ENCODE data around the gene GNAQ. TPM values are rescaled to one million over a fixed set of nuclear protein-coding genes. Genes with fewer than 3 reads are reported as not detected.

GNAQ gene
- total RNA-seq, 1 experiment from 2014 or later, result 28.7 TPM

GRCh38 chr9:78033870-78034269 lies 2.3 kb upstream of the GNAQ start:
- Histone ChIP-seq H3K4me3 (replicated peaks in 1 of 2; ENCODE audit: low read depth in 1 of 2, low read length in 2 of 2) (no peak overlapping the region), H3K9me3 (ENCODE audit: control insufficient read depth in 1 of 2, insufficient read depth in 1 of 2, low read depth in 1 of 2, low read length in 2 of 2) (no peaks in the 10 kb centered on the region), H3K36me3 (ENCODE audit: control insufficient read depth in 1 of 2, insufficient read depth in 2 of 2, low read length in 2 of 2) (no peaks in the 10 kb centered on the region), H3K27ac (ENCODE audit: low read depth, low read length) (no peak overlapping the region), H4K20me1 (ENCODE audit: insufficient read depth) (no peaks in the 10 kb centered on the region), H2AFZ (ENCODE audit: low read depth, low read length, poor library complexity, severe bottlenecking) (no peak overlapping the region), H3K27me3 (ENCODE audit: insufficient read depth, low read length) (no peaks in the 10 kb centered on the region), H3K4me2 (ENCODE audit: low read length) (no peak overlapping the region), H3K4me1 (ENCODE audit: control insufficient read depth in 1 of 2, insufficient read depth in 2 of 2, low read length in 2 of 2) (peaks cover 11 to 24% of the 10 kb centered on the region in 2 experiments; a peak in 3 of 4 replicates), H3K79me2 (ENCODE audit: insufficient read depth, low read length) (peaks cover 6% of the 10 kb centered on the region; the same call in 1 of the 2 replicates), H3K9me2 (ENCODE audit: insufficient read depth) (no peaks in the 10 kb centered on the region), H3K9ac (ENCODE audit: low read length) (no peak overlapping the region)
- ATAC-seq (no peak), DNase-seq (ENCODE audit: low read depth, low spot score) (no peak)
- ChIA-PET CTCF (no interaction called here), POLR2A (no interaction called here), RAD21 (ENCODE audit: low non-redundant PET in 1 of 2, low total read pairs in 2 of 2, uncharacterized antibody in 2 of 2, unreplicated experiment in 2 of 2) (no interaction called here)
- no TSS peak for BruUV-seq (replicated peaks)
- no peak for TF ChIP-seq FOSL1 (IDR thresholded peaks at IDR 0.05; ENCODE audit: low read depth)
- peak; percentile 82 for TF ChIP-seq SRF (IDR thresholded peaks at IDR 0.05; ENCODE audit: low read depth)
- intact Hi-C loops (cut with micrococcal nuclease), result loop anchor here (10.0 kb wide), 3 partner anchors 189 to 579 kb away; no protein-coding TSS in a partner anchor

DNA sequence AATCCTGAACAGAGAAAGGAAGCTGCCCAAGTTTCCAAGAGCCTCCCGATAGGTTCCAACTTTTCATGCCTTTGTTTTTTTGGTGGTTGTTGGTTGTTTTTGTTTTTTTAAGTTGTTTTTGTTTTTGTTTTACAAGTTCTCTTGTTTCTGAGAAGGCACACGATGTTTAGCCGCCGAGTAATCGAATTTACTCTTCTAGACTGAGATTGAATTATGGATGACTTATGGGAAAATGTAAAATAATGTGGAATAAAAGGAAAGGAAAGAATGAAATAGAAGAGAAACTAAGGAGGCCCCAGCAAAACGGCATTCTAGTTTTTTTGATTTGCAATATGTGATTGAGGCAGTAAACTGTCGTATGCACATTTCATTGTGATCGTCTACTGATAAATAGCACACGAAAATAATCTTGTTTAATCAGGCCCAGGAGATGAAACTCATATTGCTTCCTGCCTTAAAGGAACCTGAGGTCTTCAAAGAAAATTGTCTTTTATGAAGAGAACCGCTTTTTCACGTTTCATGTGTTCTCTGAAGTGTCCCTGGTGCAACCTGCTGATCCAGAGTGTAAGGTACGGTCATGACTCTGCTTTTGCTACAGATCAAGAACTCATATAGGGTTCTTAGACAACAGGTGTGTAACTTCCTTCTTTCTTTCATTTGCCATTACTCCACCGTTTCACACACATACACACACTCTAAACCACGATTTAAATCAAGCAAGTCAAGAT lies 1.3 kb upstream of the GNAQ start:
- Histone ChIP-seq H3K27ac (ENCODE audit: low read depth, low read length) (peak overlapping the region; percentile 89), H3K79me2 (ENCODE audit: insufficient read depth, low read length) (peaks cover 13% of the 10 kb centered on the region), H3K9me3 (ENCODE audit: control insufficient read depth in 1 of 2, insufficient read depth in 1 of 2, low read depth in 1 of 2, low read length in 2 of 2) (no peaks in the 10 kb centered on the region), H3K4me3 (replicated peaks in 1 of 2; ENCODE audit: low read depth in 1 of 2, low read length in 2 of 2) (peak overlapping the region; percentile 58 to 75), H3K36me3 (ENCODE audit: control insufficient read depth in 1 of 2, insufficient read depth in 2 of 2, low read length in 2 of 2) (no peaks in the 10 kb centered on the region), H3K9me2 (ENCODE audit: insufficient read depth) (no peaks in the 10 kb centered on the region), H2AFZ (ENCODE audit: low read depth, low read length, poor library complexity, severe bottlenecking) (peak overlapping the region; percentile 80), H3K9ac (ENCODE audit: low read length) (peak overlapping the region; percentile 69), H4K20me1 (ENCODE audit: insufficient read depth) (no peaks in the 10 kb centered on the region), H3K4me2 (ENCODE audit: low read length) (peak overlapping the region; percentile 91), H3K4me1 (ENCODE audit: control insufficient read depth in 1 of 2, insufficient read depth in 2 of 2, low read length in 2 of 2) (peaks cover 11 to 24% of the 10 kb centered on the region in 2 experiments; a peak in 3 of 4 replicates), H3K27me3 (ENCODE audit: insufficient read depth, low read length) (no peaks in the 10 kb centered on the region)
- ChIA-PET RAD21 (ENCODE audit: low non-redundant PET in 1 of 2, low total read pairs in 2 of 2, uncharacterized antibody in 2 of 2, unreplicated experiment in 2 of 2) (no interaction called here), POLR2A (no interaction called here), CTCF (no interaction called here)
- TF ChIP-seq, protein P1, sequence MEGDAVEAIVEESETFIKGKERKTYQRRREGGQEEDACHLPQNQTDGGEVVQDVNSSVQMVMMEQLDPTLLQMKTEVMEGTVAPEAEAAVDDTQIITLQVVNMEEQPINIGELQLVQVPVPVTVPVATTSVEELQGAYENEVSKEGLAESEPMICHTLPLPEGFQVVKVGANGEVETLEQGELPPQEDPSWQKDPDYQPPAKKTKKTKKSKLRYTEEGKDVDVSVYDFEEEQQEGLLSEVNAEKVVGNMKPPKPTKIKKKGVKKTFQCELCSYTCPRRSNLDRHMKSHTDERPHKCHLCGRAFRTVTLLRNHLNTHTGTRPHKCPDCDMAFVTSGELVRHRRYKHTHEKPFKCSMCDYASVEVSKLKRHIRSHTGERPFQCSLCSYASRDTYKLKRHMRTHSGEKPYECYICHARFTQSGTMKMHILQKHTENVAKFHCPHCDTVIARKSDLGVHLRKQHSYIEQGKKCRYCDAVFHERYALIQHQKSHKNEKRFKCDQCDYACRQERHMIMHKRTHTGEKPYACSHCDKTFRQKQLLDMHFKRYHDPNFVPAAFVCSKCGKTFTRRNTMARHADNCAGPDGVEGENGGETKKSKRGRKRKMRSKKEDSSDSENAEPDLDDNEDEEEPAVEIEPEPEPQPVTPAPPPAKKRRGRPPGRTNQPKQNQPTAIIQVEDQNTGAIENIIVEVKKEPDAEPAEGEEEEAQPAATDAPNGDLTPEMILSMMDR (IDR thresholded peaks at IDR 0.05 in 2 of 3, conservative IDR thresholded peaks at IDR 0.05 in 1 of 3; ENCODE audit: borderline replicate concordance in 1 of 3, insufficient read depth in 1 of 3, low read depth in 2 of 3, low read length in 2 of 3), result no peak
- TF ChIP-seq TCF7L2 (IDR thresholded peaks at IDR 0.05; ENCODE audit: borderline replicate concordance, extremely low read depth, insufficient read depth, insufficient read length), result no peak
- no peak for TF ChIP-seq ATF3 (IDR thresholded peaks at IDR 0.05)
- no peak for TF ChIP-seq RAD21 (IDR thresholded peaks at IDR 0.05; ENCODE audit: low read depth)
- no peak for TF ChIP-seq YY1 (IDR thresholded peaks at IDR 0.05; ENCODE audit: extremely low read depth, insufficient replicate concordance, low read depth, low read length)
- ATAC-seq (no peak), DNase-seq (ENCODE audit: low read depth, low spot score) (no peak)
- TSS peak; percentile 93 for BruUV-seq (replicated peaks)
- intact Hi-C loops (cut with micrococcal nuclease), result loop anchor here (10.0 kb wide), 3 partner anchors 188 to 578 kb away; no protein-coding TSS in a partner anchor
